ENCODE data around the gene SAMD5. TPM values are rescaled to one million over a fixed set of nuclear protein-coding genes. Genes with fewer than 3 reads are reported as not detected.

The SAMD5 gene
- total RNA-seq, 1 donor from 2014 or later: not detected

- Mint-ChIP-seq H3K36me3 (ENCODE audit: low read depth) (no peaks in the 10 kb centered on the region), H3K4me3 (no peak overlapping the region), H3K27me3 (peaks cover 37% of the 10 kb centered on the region), H3K4me1 (peaks cover 20% of the 10 kb centered on the region), H3K9me3 (no peaks in the 10 kb centered on the region), H3K27ac (no peak overlapping the region)
- DNase-seq (no peak), ATAC-seq (ENCODE audit: low read depth) (no peak)
- ChIA-PET POLR2A (no interaction called here), CTCF (no interaction called here)
- intact Hi-C loops (cut with micrococcal nuclease): no loop called here
- TF ChIP-seq CTCF (IDR thresholded peaks at IDR 0.05): no peak
Observed at GRCh38 chr6:147510929-147511590, 2.6 kb downstream of the SAMD5 start.

- no peaks in the 10 kb centered on the region for H3K36me3 Mint-ChIP-seq (ENCODE audit: low read depth)
- POLR2A ChIA-PET: no interaction called here
- no peaks in the 10 kb centered on the region for H3K9me3 Mint-ChIP-seq
- no peak overlapping the region for H3K27ac Mint-ChIP-seq
- intact Hi-C loops (cut with micrococcal nuclease): no loop called here
- TF ChIP-seq CTCF (IDR thresholded peaks at IDR 0.05): no peak
- DNase-seq: no peak
- H3K4me3 Mint-ChIP-seq: no peak overlapping the region
- no peaks in the 10 kb centered on the region for H3K4me1 Mint-ChIP-seq
- no peak for ATAC-seq (ENCODE audit: low read depth)
- peaks cover 17% of the 10 kb centered on the region for H3K27me3 Mint-ChIP-seq
- CTCF ChIA-PET: no interaction called here
Observed at GRCh38 chr6:147514831-147515230, 6.3 kb downstream of the SAMD5 start.

GRCh38 chr6:147515327-147515726 lies 6.8 kb downstream of the SAMD5 start:
- CTCF ChIA-PET: no interaction called here
- no peak overlapping the region for H3K4me3 Mint-ChIP-seq
- ATAC-seq (ENCODE audit: low read depth): no peak
- no peak for DNase-seq
- no peak for TF ChIP-seq CTCF (IDR thresholded peaks at IDR 0.05)
- POLR2A ChIA-PET: no interaction called here
- no peaks in the 10 kb centered on the region for H3K36me3 Mint-ChIP-seq (ENCODE audit: low read depth)
- intact Hi-C loops (cut with micrococcal nuclease): no loop called here
- H3K9me3 Mint-ChIP-seq: no peaks in the 10 kb centered on the region
- peaks cover 12% of the 10 kb centered on the region for H3K27me3 Mint-ChIP-seq
- H3K27ac Mint-ChIP-seq: no peak overlapping the region
- H3K4me1 Mint-ChIP-seq: no peaks in the 10 kb centered on the region

- no peaks in the 10 kb centered on the region for H3K4me1 Mint-ChIP-seq
- no peak overlapping the region for H3K4me3 Mint-ChIP-seq
- POLR2A ChIA-PET: no interaction called here
- TF ChIP-seq CTCF (IDR thresholded peaks at IDR 0.05): no peak
- H3K9me3 Mint-ChIP-seq: no peaks in the 10 kb centered on the region
- no peak overlapping the region for H3K27ac Mint-ChIP-seq
- intact Hi-C loops (cut with micrococcal nuclease): no loop called here
- H3K27me3 Mint-ChIP-seq: peaks cover 8% of the 10 kb centered on the region
- DNase-seq (no peak), ATAC-seq (ENCODE audit: low read depth) (no peak)
- H3K36me3 Mint-ChIP-seq (ENCODE audit: low read depth): no peaks in the 10 kb centered on the region
- CTCF ChIA-PET: no interaction called here
Observed at GRCh38 chr6:147522597-147522996, 14.1 kb downstream of the SAMD5 start.

- no peak overlapping the region for H3K4me3 Mint-ChIP-seq
- no peak for ATAC-seq (ENCODE audit: low read depth)
- no peak overlapping the region for H3K27ac Mint-ChIP-seq
- peaks cover 9% of the 10 kb centered on the region for H3K27me3 Mint-ChIP-seq
- ChIA-PET POLR2A (no interaction called here), CTCF (no interaction called here)
- no peaks in the 10 kb centered on the region for H3K4me1 Mint-ChIP-seq
- no peaks in the 10 kb centered on the region for H3K36me3 Mint-ChIP-seq (ENCODE audit: low read depth)
- intact Hi-C loops (cut with micrococcal nuclease): no loop called here
- no peak for TF ChIP-seq CTCF (IDR thresholded peaks at IDR 0.05)
- no peak for DNase-seq
- H3K9me3 Mint-ChIP-seq: no peaks in the 10 kb centered on the region
Observed at GRCh38 chr6:147525519-147526209, 17.2 kb downstream of the SAMD5 start.
